Loucy (cell line): ENCODE data around the gene CCL7.

Experiments used
- H2AFZ ChIP-seq: fragments of 200-600 bp; sonication (generic); 2 replicates; pipeline ENCODE4 v1.6.0; 2016; ENCODE audit warnings: antibody characterized with exemption, mild to moderate bottlenecking, low read length, moderate library complexity
- H3F3A ChIP-seq: fragments of 200-600 bp; 2 replicates; pipeline ENCODE4 v1.6.0; 2016; ENCODE audit warnings: antibody characterized with exemption, low read depth, mild to moderate bottlenecking
- H3K27me3 ChIP-seq: fragments of 200-600 bp; sonication (generic); 2 replicates; pipeline ENCODE4 v1.6.1; 2014; ENCODE audit warnings: low read length, mild to moderate bottlenecking; ENCODE audit not compliant: insufficient read depth, poor library complexity, severe bottlenecking
- H3K36me3 ChIP-seq: fragments of 200-600 bp; sonication (generic); 2 replicates; pipeline ENCODE4 v1.6.1; 2016; ENCODE audit warnings: low read length; ENCODE audit not compliant: insufficient read depth
- H3K4me1 ChIP-seq: fragments of 200-600 bp; sonication (generic); 2 replicates; pipeline ENCODE4 v1.5.1; 2014; ENCODE audit warnings: low read length, mild to moderate bottlenecking; ENCODE audit not compliant: insufficient read depth, poor library complexity, severe bottlenecking
- H3K4me2 ChIP-seq: fragments of 200-600 bp; sonication (generic); 2 replicates; pipeline ENCODE4 v1.6.0; 2014; ENCODE audit warnings: antibody characterized with exemption, low read length, low read depth, mild to moderate bottlenecking; ENCODE audit not compliant: poor library complexity, severe bottlenecking
- H3K4me3 ChIP-seq: fragments of 200-600 bp; sonication (generic); 2 replicates; pipeline ENCODE4 v1.5.1; 2014; ENCODE audit warnings: low read length, mild to moderate bottlenecking, mixed read lengths; ENCODE audit not compliant: poor library complexity, severe bottlenecking
- H3K79me2 ChIP-seq: fragments of 200-600 bp; sonication (generic); 2 replicates; pipeline ENCODE4 v1.6.1; 2014; ENCODE audit warnings: low read length; ENCODE audit not compliant: insufficient read depth
- H3K9ac ChIP-seq: fragments of 200-600 bp; sonication (generic); 2 replicates; pipeline ENCODE4 v1.6.0; 2014; ENCODE audit warnings: mild to moderate bottlenecking, low read depth, low read length, moderate library complexity; ENCODE audit not compliant: poor library complexity, severe bottlenecking
- H3K9me2 ChIP-seq: fragments of 200-600 bp; sonication (generic); replicated peaks from 2 replicates; pipeline ENCODE4 v1.6.1; 2016; ENCODE audit warnings: low read depth, low read length, mixed read lengths
- H3K9me3 ChIP-seq: fragments of 200-600 bp; sonication (generic); 2 replicates; pipeline ENCODE4 v1.6.1; 2014; ENCODE audit warnings: mild to moderate bottlenecking, antibody characterized with exemption, low read length, low read depth; ENCODE audit not compliant: insufficient read depth
- H4K20me1 ChIP-seq: fragments of 200-600 bp; sonication (generic); 2 replicates; pipeline ENCODE4 v1.6.0; 2014; ENCODE audit warnings: antibody characterized with exemption, low read length, mild to moderate bottlenecking; ENCODE audit not compliant: insufficient read depth, poor library complexity, severe bottlenecking
- EZH2phosphoT487 ChIP-seq: fragments of 200-600 bp; IDR thresholded peaks from 2 replicates; pipeline ENCODE4 v1.6.1; 2018; ENCODE audit warnings: antibody characterized with exemption, mild to moderate bottlenecking, moderate library complexity, borderline replicate concordance
- TF ChIP-seq, protein P1 (sequence below): fragments of 200-600 bp; sonication (generic); conservative IDR thresholded peaks from 2 replicates; pipeline ENCODE4 v1.5.1; 2014; ENCODE audit warnings: mild to moderate bottlenecking, antibody characterized with exemption, low read length

Gene CCL7

DNA sequence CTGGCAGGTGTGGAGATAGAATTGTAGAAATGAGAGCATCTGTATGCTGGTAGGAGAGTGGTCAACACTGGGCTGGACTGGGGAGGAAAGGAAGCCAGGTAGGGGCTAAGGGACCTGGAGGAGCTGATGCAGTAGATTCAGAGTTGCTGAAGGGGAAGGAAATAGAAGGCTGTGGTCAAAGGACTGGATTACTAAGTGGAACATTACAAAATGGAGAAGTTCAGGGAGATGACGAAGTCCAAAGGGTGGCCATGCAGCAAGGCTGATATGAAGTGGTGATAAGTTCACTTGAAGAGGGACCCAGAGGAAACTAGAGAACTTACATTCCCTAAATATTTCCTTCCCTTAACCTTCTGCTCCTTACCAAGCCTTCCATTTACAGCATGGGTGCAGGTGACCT lies 23.6 kb upstream of the CCL7 start:
- H3K4me3 ChIP-seq, result no peak overlapping the region
- no peaks in the 10 kb centered on the region for H3K27me3 ChIP-seq
- no peak overlapping the region for H3K9ac ChIP-seq
- no peaks in the 10 kb centered on the region for H3K9me3 ChIP-seq
- H3F3A ChIP-seq, result no peaks in the 10 kb centered on the region
- H3K79me2 ChIP-seq, result no peaks in the 10 kb centered on the region
- no peak for TF ChIP-seq EZH2phosphoT487
- TF ChIP-seq, protein P1, sequence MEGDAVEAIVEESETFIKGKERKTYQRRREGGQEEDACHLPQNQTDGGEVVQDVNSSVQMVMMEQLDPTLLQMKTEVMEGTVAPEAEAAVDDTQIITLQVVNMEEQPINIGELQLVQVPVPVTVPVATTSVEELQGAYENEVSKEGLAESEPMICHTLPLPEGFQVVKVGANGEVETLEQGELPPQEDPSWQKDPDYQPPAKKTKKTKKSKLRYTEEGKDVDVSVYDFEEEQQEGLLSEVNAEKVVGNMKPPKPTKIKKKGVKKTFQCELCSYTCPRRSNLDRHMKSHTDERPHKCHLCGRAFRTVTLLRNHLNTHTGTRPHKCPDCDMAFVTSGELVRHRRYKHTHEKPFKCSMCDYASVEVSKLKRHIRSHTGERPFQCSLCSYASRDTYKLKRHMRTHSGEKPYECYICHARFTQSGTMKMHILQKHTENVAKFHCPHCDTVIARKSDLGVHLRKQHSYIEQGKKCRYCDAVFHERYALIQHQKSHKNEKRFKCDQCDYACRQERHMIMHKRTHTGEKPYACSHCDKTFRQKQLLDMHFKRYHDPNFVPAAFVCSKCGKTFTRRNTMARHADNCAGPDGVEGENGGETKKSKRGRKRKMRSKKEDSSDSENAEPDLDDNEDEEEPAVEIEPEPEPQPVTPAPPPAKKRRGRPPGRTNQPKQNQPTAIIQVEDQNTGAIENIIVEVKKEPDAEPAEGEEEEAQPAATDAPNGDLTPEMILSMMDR, result no peak
- no peaks in the 10 kb centered on the region for H3K9me2 ChIP-seq
- H3K36me3 ChIP-seq, result no peaks in the 10 kb centered on the region
- H3K4me1 ChIP-seq, result no peaks in the 10 kb centered on the region
- no peak overlapping the region for H2AFZ ChIP-seq
- H4K20me1 ChIP-seq, result no peaks in the 10 kb centered on the region
- H3K4me2 ChIP-seq, result no peak overlapping the region

DNA sequence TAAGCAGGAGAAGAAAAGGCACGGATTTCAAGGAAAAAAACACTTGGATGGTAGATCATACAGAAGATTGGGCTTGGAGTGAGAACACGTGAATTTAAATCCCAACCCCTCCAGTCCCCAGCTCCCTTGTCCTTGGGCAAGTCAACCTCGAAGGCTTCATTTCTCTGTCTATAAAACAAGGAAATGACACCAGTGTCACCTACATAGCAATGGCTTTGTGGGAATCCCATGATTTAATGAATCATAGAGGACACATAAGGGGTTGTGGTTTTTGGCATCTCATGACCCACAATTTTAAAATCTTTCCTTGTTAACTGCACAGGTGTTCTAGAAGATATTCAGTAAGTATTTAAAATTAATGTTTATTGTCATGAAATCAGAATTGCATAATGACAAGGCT lies 23.1 kb upstream of the CCL7 start:
- Histone ChIP-seq H2AFZ (no peak overlapping the region), H3K27me3 (no peaks in the 10 kb centered on the region), H3F3A (no peaks in the 10 kb centered on the region)

DNA sequence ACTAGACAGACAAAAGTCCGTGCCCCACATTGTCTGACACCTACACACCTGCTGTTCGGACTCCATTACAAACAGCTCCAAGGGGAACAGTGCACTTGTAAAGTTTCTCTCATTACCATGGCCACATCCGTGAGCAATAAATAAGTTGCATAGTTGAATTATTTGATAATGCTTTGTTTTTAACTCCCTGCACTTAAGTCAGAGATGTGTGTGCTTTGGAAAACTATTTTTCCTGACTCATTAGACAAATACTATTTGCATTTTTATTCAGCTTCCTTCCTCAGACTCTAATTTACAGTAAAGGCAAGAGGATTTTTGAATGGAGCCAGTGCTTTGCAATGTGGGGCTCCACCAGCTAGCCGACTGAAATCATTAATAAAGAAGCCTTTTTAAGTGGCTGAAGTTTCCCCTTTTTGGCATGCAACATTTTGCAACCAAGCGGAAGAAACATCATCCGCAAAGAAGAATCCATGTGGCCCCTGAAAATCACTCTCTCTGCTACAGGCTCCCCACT lies 21.5 kb upstream of the CCL7 start:
- no peaks in the 10 kb centered on the region for H3K27me3 ChIP-seq
- no peaks in the 10 kb centered on the region for H3K4me1 ChIP-seq
- no peak overlapping the region for H3K4me3 ChIP-seq

More for the DNA sequence above, 23.1 kb upstream of the CCL7 start:
- no peaks in the 10 kb centered on the region for H3K36me3 ChIP-seq
- no peaks in the 10 kb centered on the region for H3K4me1 ChIP-seq
- H3K9me2 ChIP-seq, result no peaks in the 10 kb centered on the region
- no peak for TF ChIP-seq EZH2phosphoT487
- TF ChIP-seq, protein P1, result no peak
- no peaks in the 10 kb centered on the region for H3K9me3 ChIP-seq
- H3K4me3 ChIP-seq, result no peak overlapping the region
- H3K9ac ChIP-seq, result no peak overlapping the region
- no peak overlapping the region for H3K4me2 ChIP-seq
- H3K79me2 ChIP-seq, result no peaks in the 10 kb centered on the region
- no peaks in the 10 kb centered on the region for H4K20me1 ChIP-seq

More for the DNA sequence above, 21.5 kb upstream of the CCL7 start:
- no peak overlapping the region for H2AFZ ChIP-seq
- H3K9ac ChIP-seq, result no peak overlapping the region
- H3K4me2 ChIP-seq, result no peak overlapping the region
- no peaks in the 10 kb centered on the region for H3K36me3 ChIP-seq
- no peaks in the 10 kb centered on the region for H3K9me2 ChIP-seq
- TF ChIP-seq, protein P1, result no peak
- TF ChIP-seq EZH2phosphoT487, result no peak
- H3K79me2 ChIP-seq, result no peaks in the 10 kb centered on the region
- H4K20me1 ChIP-seq, result no peaks in the 10 kb centered on the region
- H3F3A ChIP-seq, result no peaks in the 10 kb centered on the region
- H3K9me3 ChIP-seq, result no peaks in the 10 kb centered on the region
